Ovary (tissue), 9 donors: ENCODE data around the gene DPY19L3. TPM values are rescaled to one million over a fixed set of nuclear protein-coding genes. Genes with fewer than 3 reads are reported as not detected.
A peak's percentile ranks its signal among the peaks of the same experiment; 100 is the strongest.

Experiments
- DNase-seq, 5 donors: peaks; one replicate each; pipeline ENCODE4 v3.0.0-alpha.2; 2019 to 2020
- H3K27ac ChIP-seq, 2 donors: fragments of 200-600 bp; one replicate each; pipeline versions ENCODE4 v1.5.1 to v1.8.0; 2019 to 2022
- H3K27me3 ChIP-seq: fragments of 200-600 bp; one replicate; pipeline ENCODE4 v1.8.0; 2022
- H3K36me3 ChIP-seq: fragments of 200-600 bp; sonication (generic); one replicate; pipeline ENCODE4 v1.5.1; 2019
- H3K4me1 ChIP-seq: one replicate; pipeline ENCODE4 v1.8.1; 2013; ENCODE audit warnings: mild to moderate bottlenecking, moderate library complexity; ENCODE audit not compliant: insufficient read depth
- H3K4me3 ChIP-seq: fragments of 200-600 bp; sonication (generic); one replicate; pipeline ENCODE4 v1.5.1; 2017
- H3K9me3 ChIP-seq, 2 donors: fragments of 200-600 bp in 1 of 2; sonication (generic) in 1 of 2; one replicate each; pipeline versions ENCODE4 v1.5.1 to v1.8.1; 2013 to 2019; ENCODE audit warnings: mild to moderate bottlenecking in 1 of 2, moderate library complexity in 1 of 2
- EP300 ChIP-seq: sonication (generic); formaldehyde crosslinking; IDR thresholded peaks from one replicate; pipeline ENCODE4 v1.6.1; 2017; ENCODE audit warnings: antibody characterized with exemption
- POLR2A ChIP-seq: fragments of 450-650 bp; IDR thresholded peaks from one replicate; pipeline ENCODE4 v1.6.1; 2017; ENCODE audit warnings: antibody characterized with exemption, mild to moderate bottlenecking, moderate library complexity
- WGBS, 3 donors: extraction: QIAGEN DNeasy Blood & Tissue Kit in 1 of 3; methylation state at CpG; one replicate each; pipeline versions ENCODE4 v1.1.5 to v1.1.7; 2013 to 2017; 5-methylcytosine and 5-hydroxymethylcytosine counted together
- intact Hi-C, 4 donors: fragments of 100-400 bp; cut with DNase I; formaldehyde crosslinking; loops; one replicate each; pipeline versions ENCODE4 v1.11.0 to v1.15.1; 2022 to 2023
- polyA plus RNA-seq, 2 donors: library from polyadenylated mRNA; stranded (reverse); fragments of 200-250 nt in 1 of 2; fragments of 350-450 nt in 1 of 2; fragmentation: Illumina TruSeq in 1 of 2; extraction: RNeasy Lipid Tissue Mini Kit (QIAGEN cat#74804) in 1 of 2; gene quantifications; one replicate each; pipeline ENCODE4 v1.2.3, GENCODE V29; 2013 to 2014
- total RNA-seq, 7 donors: library from RNA; depleted of rRNA in 2 of 7; stranded (reverse); fragments of >200 nt in 2 of 7; fragmentation: NEBNext Ultra II Directional in 3 of 7; extraction: Animal tissue kit (Norgen Biotek cat#: 25700) in 3 of 7; gene quantifications; one replicate each; pipeline versions ENCODE4 v1.1.0 to v1.2.4, GENCODE V29; 2016 to 2023
- TF ChIP-seq, protein P1 (sequence below), 3 donors: fragments of 450-650 bp in 2 of 3; fragments of 200-600 bp in 1 of 3; IDR thresholded peaks; one replicate each; pipeline versions ENCODE4 v1.5.1 to v1.8.0; 2016 to 2022; ENCODE audit warnings: antibody characterized with exemption in 3 of 3, mild to moderate bottlenecking in 1 of 3
- donor health status: DM: no; HTN: no; CAD: no; lungs with moderate emphysema.
- donor health status: DM: no; HTN: no; CAD: no.
- donor health status: Bipolar disorder and iron deficiency.
- donor health status: DM: yes; HTN: yes; CAD: no.
- donor health status: DM: no; HTN: no; CAD: no.
- donor health status: DM: yes; HTN: yes; CAD: no.

DPY19L3 gene
- total and polyA plus RNA-seq, 9 donors: 9.6 to 49.8 (median 43.9) TPM

DNA sequence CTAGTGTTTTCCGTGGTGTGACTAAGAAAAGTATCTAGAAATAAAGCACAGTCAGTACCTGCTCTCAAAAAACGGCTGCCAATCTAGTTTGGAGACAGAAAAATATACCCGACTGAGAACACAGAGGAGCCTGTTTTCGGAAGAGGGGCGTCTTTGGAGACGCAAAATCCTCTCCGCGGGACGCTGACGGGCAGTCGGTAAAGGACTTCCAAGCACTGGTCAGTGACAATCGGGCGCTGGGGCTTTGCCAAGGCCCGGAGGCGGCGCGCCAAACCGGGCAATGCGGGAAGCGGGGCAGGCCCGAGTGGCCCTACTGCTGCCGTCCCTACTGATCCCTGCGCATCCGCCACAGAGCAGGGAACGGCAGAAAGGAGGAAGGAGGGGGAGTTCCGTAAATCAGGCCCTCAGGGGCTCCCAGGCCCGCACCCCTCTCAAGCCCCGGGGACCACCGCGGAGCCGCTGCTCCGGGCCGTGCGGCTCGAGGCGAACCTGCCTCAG lies 588 bp upstream of the DPY19L3 start:
- WGBS, 3 donors: 0 to 1% (median 0%) methylated on average over 32 to 36 of the region's 36 CpGs

DNA sequence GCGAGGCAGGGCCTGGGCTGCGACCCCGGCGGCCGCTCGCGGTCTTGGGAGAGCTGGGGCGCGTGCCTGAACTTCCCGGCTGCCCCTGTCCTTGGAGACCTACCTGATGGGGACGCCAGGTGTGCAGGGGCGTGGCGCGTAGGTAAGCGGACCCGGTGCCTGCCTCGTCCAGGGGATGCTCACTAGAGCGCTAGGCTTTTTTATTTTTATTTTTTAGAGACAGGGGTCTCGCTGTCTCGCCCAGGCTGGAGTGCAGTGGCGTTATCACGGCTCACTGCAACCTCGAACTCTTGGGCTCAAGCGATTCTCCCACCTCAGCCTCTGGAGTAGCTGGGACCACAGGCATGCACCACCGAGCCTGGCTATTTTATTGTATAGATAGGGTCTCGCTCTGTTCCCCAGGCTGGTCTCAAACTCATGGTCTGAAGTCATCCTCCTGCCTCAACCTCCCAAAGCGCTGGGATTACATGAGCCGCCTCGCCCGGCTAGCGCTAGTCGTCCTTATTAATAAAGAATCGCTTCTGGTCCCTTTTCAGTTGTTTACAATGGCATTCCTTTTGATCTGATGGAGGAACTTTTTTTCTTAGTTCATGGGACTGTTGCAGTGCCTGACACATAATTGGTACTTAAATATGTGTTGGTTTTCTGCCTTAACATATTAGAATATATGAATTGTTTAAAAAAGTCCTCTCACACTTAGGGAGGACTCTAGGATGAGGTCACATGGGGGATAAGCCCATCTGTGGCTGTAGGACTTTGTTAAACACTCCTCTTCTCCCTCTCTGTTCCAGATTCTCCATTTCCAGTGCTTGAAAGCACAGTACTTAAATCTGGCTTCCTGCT lies 812 bp downstream of the DPY19L3 start:
- H3K9me3 ChIP-seq: no peaks in the 10 kb centered on the region
- no peak for TF ChIP-seq POLR2A
- TF ChIP-seq, protein P1, sequence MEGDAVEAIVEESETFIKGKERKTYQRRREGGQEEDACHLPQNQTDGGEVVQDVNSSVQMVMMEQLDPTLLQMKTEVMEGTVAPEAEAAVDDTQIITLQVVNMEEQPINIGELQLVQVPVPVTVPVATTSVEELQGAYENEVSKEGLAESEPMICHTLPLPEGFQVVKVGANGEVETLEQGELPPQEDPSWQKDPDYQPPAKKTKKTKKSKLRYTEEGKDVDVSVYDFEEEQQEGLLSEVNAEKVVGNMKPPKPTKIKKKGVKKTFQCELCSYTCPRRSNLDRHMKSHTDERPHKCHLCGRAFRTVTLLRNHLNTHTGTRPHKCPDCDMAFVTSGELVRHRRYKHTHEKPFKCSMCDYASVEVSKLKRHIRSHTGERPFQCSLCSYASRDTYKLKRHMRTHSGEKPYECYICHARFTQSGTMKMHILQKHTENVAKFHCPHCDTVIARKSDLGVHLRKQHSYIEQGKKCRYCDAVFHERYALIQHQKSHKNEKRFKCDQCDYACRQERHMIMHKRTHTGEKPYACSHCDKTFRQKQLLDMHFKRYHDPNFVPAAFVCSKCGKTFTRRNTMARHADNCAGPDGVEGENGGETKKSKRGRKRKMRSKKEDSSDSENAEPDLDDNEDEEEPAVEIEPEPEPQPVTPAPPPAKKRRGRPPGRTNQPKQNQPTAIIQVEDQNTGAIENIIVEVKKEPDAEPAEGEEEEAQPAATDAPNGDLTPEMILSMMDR (IDR thresholded peaks at IDR 0.05): no peak
- no peak for TF ChIP-seq EP300
- no peaks in the 10 kb centered on the region for H3K27me3 ChIP-seq
- intact Hi-C loops: loop anchor here in 1 of 4 donors (5.0 kb wide), 1 partner anchor 59 kb away; the partner anchor contains the start of gene ZNF507
- H3K4me1 ChIP-seq: peaks cover 3% of the 10 kb centered on the region
- no peak for DNase-seq
- WGBS, 3 donors: 4 to 5% (median 5%) methylated on average over 33 of the region's 33 CpGs
- peak overlapping the region; percentile 91 to 97 for H3K27ac ChIP-seq
- no peaks in the 10 kb centered on the region for H3K36me3 ChIP-seq
- H3K4me3 ChIP-seq: peak overlapping the region; percentile 96

More for the DNA sequence above, 588 bp upstream of the DPY19L3 start:
- Histone ChIP-seq H3K4me3 (peak overlapping the region; percentile 96), H3K27me3 (no peaks in the 10 kb centered on the region), H3K4me1 (peaks cover 3% of the 10 kb centered on the region), H3K27ac (peak overlapping the region; percentile 91 to 97), H3K36me3 (no peaks in the 10 kb centered on the region), H3K9me3 (no peaks in the 10 kb centered on the region)
- DNase-seq: peak; percentile 58 to 84 (median 79)
- intact Hi-C loops: loop anchor here in 1 of 4 donors (5.0 kb wide), 1 partner anchor 58 kb away; the partner anchor contains the start of gene ZNF507
- TF ChIP-seq, protein P1 (IDR thresholded peaks at IDR 0.05): no peak
- TF ChIP-seq EP300 (no peak), POLR2A (no peak)

DNA sequence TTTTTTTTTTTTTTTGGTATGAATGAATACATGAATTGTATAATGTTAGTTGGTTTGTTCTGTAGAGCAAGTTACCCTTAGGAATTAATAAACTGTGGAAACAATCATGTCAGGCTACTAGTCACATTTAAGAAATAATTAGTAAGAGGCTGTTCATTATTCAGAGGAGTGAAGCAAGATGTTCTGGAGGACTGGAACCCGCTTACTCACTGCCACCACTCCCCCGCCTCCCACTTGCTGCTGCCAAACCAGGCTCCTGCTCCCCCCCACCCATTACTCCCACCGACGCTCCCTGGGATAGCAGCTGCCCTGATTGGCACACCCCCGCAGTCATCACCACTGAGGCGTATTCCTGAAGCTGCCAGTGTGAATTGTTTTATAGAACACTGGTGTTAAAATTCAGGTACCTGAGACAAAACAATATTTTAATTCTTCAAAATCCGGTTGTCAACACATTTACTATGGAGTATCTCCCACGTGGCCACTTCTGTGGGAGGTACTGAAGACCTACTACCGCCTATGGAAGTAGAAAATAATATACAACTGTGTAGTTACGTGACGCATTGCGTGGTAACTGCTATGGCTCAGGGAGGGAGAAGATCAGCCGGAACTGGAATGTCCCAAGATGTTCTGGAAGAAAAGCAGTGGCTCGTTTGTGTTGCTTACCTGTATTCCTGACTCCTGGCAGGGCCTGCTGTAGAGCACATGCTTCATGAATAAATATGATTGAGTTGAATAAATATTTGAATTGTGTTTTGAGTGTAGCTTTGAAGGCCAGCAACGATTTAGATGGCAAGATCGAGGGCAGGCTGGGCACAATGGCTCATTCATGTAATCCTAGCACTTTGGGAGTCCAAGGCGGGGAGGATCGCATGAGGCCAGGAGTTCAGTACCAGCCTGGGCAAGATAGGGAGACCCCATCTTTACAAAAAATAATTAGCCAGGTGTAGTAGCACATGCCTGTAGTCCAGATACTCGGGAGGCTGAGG lies 1.7 kb downstream of the DPY19L3 start:
- no peak overlapping the region for H3K4me3 ChIP-seq
- no peaks in the 10 kb centered on the region for H3K27me3 ChIP-seq
- H3K27ac ChIP-seq: no peak overlapping the region
- DNase-seq: peak; percentile 54 to 77 (median 67)
- no peaks in the 10 kb centered on the region for H3K9me3 ChIP-seq
- H3K4me1 ChIP-seq: peaks cover 3% of the 10 kb centered on the region
- WGBS, 3 donors: 56 to 59% (median 57%) methylated on average over 19 of the region's 19 CpGs
- TF ChIP-seq, protein P1 (IDR thresholded peaks at IDR 0.05): no peak
- no peak for TF ChIP-seq POLR2A
- TF ChIP-seq EP300: no peak
- intact Hi-C loops: loop anchor here in 1 of 4 donors (5.0 kb wide), 1 partner anchor 60 kb away; the partner anchor contains the start of gene ZNF507
- H3K36me3 ChIP-seq: no peaks in the 10 kb centered on the region

DNA sequence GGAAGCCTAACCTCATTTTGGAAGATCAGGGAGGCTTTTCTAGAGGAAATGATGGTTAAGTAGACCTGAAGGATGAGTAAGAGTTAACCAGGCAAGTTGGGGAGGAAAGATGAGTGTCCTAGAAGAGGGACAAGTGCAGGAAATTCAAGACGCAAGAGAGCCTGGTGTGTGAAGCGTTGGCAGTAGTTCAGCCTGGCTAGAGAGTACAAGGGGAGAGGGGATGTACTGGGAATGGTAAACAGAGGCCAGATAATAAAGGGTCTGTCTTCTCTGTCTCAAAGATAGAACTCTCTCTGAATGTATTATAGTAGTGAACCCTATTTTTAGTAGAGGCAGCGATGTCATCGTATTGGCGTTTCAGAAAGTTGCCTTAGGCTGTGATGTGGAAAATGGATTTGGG lies 9.7 kb downstream of the DPY19L3 start:
- H3K27me3 ChIP-seq: no peaks in the 10 kb centered on the region
- H3K36me3 ChIP-seq: no peaks in the 10 kb centered on the region
- H3K4me3 ChIP-seq: no peak overlapping the region
- intact Hi-C loops: no loop called here
- no peaks in the 10 kb centered on the region for H3K9me3 ChIP-seq
- H3K4me1 ChIP-seq: no peaks in the 10 kb centered on the region
- H3K27ac ChIP-seq: no peak overlapping the region
- no peak for DNase-seq
- 91% methylated on average over 5 of the region's 5 CpGs for WGBS, 3 donors
- no peak for TF ChIP-seq POLR2A
- no peak for TF ChIP-seq EP300
- TF ChIP-seq, protein P1 (IDR thresholded peaks at IDR 0.05): no peak
